Mesenteric fat pad (tissue), 1 donor: ENCODE data around the gene SNAPC3. TPM values are rescaled to one million over a fixed set of nuclear protein-coding genes. Genes with fewer than 3 reads are reported as not detected.
A peak's percentile ranks its signal among the peaks of the same experiment; 100 is the strongest.
"Not testable (repeated sequence)": the region's sequence is repeated elsewhere in the genome, so short reads cannot be mapped to it uniquely, and the experiment has no call there.

Source experiments
- DNase-seq: peaks from one replicate; pipeline ENCODE4 v3.0.0-alpha.2; 2020; ENCODE audit warnings: low spot score
- long read RNA-seq: library from polyadenylated mRNA; unstranded; transcript quantifications from one replicate; pipeline ENCODE4 v2.0.0, GENCODE V29; 2020
- total RNA-seq: library from RNA; stranded (reverse); fragmentation: NEBNext Ultra II Directional; extraction: Animal tissue kit (Norgen Biotek cat#: 25700); gene quantifications from one replicate; pipeline ENCODE4 v1.2.1, GENCODE V29; 2021
- donor health status: DM: yes; HTN: yes; CAD: no.

The SNAPC3 gene
- total RNA-seq, result 18.5 TPM
- long read RNA-seq, full-length matches to known transcripts, result 59 of 76 reads
- long read RNA-seq, partial matches to known transcripts, result 11 of 76 reads
- long read RNA-seq, other reads (novel, unspliced or antisense), result 6 of 76 reads

DNA sequence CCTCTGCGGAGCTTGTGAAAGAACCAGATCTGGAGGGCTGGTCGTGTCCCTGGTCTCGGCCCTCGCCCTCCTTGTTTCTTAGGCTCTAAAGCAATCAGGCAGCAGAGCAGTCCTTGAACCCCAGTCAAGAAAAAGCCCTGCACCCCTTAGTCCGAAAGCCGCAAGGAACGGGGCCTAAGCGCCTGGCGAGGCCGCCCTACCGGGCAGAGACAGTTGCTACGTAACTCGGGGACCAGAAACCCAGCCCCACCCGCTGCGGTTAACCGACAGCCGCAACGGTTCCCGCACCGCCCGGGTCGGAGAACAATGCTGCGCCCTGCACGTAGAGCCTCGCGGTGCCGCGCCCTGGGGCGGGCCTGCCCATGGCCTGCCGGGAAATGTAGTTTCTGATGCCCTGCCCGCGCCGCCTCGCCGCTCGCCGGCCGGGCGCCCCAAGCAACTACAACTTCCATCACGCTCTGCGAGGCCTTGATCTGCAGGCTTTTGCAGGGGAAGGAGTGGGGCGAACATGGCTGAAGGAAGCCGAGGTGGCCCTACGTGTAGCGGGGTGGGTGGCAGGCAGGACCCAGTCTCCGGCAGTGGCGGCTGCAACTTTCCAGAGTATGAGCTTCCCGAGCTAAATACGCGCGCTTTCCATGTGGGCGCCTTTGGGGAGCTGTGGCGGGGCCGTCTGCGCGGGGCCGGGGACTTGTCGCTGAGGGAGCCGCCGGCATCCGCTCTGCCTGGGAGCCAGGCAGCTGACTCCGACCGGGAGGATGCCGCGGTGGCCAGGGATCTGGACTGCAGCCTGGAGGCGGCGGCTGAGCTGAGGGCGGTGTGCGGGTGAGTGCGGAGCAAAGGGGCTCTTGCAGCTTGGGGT lies at the start of gene SNAPC3:
TSS of gene SNAPC3 (plus strand) at position 505 of the 859 bp plus-strand sequence. CDS start at position 509, 4 bp downstream.
- DNase-seq, result peak; percentile 98

DNA sequence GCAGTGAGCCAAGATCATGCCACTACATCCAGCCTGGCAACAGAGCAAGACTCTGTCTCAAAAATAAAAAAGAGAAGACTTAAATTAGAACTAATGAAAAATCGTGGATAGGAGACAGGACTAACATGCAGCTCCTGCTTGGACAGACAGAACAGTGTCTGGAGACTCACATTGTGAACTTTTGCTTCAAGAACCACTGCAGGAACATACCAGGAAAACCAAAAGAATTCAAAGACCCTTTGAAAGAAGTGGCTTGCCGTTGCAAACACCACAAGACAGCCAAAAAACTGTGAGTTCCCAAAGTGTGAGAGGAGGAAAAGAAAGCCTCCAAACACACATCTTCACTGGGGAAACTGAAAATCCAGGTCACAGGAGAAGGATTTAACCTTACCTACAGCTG lies 48.8 kb upstream of the SNAPC3 start:
- DNase-seq, result no peak

DNA sequence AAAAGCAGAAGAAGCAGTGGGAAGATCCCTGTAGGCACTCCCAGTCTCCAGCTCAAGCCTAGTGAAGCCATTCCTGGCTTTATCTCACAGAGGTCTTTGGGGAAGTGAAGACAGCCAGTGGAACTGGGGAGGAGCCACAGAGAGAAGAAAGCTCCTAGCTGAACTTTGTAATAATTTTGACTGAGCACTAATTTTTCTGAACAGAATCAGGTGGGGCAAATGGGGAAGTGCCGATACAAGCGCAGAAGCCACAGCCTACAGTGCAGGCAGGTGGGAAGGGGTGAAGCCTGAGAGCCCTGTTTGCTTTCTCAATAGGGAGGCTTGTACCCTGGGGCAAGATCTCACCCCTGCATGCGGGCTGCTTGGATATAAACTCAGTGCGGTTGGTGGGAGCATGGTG lies 48.4 kb upstream of the SNAPC3 start:
- DNase-seq, result no peak

DNA sequence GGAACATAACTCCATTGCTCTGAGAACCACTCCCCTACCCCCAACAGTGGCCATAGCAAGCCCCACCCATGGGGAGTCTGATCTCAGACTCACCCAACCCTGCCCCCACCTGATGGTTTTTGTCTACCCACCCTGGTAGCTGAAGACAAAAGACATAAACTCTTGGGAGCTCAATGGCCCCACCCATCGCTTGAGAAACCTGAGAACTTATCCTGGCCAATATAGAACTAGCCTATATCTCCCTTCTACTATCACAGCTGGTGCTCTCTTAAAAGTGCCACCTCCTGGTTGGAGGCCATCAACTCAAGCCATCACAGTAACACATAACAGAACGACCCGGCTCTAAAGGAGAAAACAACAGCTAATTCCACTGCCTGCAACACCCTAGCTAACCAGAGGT lies 47.9 kb upstream of the SNAPC3 start:
- no peak for DNase-seq

DNA sequence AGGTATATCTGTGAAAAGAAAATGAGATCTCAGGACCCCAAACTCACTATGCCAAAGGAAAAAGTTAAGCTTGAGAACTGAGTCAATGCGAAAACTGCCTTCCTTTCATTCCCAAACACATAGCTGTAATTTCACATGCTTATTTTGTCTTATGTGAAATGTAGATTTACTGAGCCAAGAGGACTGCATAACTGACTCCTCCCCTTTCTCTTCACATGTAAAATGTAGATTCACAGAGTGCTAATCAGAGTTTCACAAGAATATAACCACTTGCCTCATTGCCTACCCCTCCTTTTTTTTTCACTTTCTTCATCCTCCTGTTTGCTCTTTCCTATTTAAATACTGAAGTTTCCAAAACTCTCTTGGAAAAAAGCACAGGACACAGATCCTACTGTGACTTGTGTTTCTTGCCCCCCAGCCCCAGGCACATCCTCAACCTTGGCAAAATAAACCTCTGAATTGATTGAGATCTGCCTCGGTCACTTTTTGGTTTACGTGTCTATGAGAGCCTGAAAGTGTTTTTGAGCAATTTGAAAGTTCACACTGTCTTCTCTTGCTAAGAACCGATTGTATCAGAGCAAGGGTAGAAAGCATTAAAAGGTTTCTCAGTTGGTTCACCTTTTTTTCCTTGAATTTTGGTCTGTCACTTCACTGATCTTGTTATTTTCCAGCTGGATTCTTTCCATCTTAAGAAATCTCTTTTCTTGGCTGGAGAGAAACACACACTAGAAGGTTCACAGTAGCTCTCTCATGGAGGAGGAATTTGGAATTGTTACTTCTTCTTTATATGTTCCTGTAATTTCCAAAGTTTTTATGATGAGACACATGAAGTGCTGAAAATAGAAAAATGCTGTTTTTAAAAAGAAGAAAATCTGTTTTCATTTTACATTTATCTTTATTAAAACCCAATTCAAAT lies 44.8 kb upstream of the SNAPC3 start:
- no peak for DNase-seq

DNA sequence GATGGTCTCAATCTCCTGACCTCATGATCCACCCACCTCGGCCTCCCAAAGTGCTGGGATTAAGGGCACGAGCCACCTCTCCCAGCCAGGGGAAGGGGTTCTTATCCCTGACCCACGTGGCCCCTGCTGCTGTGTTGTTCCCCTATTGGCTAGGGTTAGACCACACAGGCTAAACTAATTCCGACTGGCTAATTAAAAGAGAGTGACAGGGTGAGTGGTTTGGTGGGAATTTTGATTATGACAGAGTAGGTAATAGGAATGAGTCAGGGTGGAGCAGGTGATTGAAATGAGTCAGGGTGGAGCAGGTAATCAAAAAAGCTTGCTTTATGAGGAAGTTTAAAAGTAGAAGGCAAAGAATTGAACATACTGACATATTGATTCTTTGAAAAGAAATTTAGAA lies 43.4 kb upstream of the SNAPC3 start:
- not testable (repeated sequence) for DNase-seq

DNA sequence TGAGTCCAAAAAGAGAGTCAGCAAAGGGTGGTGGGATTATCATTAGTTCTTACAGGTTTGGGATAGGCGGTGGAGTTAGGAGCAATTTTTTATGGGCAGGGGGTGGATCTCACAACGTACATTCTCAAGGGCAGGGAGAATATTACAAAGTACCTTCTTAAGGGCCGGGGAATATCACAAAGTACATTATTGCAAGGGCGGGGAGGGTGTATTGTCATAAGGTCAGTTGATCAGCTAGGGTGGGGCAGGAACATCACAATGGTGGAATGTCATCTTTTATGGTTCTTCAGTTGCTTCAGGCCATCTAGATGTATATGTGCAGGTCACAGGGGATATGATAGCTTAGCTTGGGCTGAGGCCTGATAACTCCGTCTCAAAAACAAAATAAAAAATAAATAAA lies 42.8 kb upstream of the SNAPC3 start:
- DNase-seq, result not testable (repeated sequence)

DNA sequence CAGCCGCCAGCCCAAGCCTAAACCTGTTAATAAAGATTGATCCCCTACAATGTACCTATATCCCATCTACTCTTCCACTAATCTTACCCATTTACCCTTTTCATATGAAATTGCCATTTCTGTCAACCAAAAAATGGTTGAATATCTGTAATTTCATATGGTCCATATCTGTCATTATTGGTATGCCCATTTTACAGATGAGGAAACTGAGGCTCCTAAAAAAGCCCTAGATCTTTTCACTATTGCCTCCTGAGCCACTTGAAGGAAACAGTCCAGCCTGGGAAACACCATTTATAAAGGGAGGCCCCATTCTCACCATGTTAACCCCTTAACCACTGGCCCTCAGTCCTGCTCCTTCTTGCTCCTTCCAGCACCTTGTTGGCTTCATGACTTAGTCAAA lies 41.2 kb upstream of the SNAPC3 start:
- DNase-seq, result no peak

DNA sequence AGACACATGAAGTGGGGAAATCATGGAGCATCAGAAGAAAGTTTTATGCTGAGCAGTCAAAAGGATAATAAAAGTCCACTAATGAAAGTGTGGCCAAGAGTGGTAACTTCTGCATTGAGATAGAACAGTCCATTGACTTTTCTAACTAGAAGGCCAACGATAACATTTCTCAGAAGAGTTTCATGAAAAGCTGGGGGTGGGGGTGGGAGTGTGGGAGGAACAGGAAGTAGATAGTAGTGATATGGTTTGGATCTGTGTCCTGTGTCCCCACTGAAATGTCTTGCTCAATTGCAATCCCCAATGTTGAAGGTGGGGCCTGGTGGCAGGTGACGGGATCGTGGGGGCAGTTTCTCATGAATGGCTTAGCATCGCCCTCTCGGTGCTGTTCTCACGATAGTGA lies 36.2 kb upstream of the SNAPC3 start:
- DNase-seq, result no peak

DNA sequence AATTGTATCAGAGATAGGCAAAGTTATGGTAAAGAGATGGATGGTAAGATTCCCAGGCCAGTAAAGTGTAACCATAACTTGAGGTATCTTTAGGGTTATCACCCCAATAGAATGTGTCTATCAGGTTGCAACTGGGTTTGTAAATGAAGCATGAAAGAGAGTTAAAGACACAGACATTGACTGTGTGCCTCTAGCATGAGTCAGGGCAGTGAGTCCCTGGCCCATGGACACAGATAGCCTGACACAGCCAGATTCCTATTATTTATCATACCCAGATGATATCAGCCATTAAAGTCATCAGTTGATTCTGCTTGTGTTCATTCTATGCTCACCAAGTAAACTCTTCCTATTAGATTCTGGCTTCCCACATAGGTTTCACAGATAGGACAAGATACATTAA lies 33.5 kb upstream of the SNAPC3 start:
- no peak for DNase-seq

DNA sequence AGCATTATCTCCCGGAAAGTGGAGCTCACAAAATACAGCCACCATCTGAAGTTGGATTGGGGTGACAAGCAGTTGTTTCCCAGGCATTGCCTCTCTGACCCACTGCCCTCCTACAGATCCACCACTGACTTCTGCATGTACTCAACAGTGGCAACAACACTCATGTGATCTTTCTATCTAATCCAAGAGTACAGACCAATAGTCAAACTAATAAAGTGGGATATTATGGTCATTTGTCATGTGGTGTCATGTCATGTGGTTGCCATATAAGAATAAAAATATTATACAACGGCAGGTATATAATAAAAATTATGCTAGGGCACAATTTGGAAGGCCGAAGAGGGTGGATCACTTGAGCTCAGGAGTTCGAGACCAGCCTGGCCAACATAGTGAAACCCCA lies 33.0 kb upstream of the SNAPC3 start:
- no peak for DNase-seq

DNA sequence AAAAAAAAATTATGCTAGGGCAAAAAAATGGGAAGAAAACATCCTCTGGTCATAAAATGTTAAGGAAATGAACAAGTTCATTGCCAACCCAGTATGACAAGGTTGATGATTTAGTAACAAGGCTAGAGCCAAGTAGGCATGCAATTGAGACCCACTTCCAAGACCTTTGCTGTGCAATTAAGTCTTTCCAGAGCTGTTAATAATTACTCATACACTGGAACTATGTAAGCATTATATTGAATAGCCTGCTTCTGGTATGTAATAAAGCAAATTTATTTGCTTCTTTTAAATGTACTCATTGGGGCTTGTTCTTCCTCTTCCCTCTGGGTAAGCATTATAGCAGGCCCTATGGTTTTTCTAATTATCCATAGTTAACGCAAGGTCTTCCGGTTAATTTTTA lies 32.5 kb upstream of the SNAPC3 start:
- no peak for DNase-seq

DNA sequence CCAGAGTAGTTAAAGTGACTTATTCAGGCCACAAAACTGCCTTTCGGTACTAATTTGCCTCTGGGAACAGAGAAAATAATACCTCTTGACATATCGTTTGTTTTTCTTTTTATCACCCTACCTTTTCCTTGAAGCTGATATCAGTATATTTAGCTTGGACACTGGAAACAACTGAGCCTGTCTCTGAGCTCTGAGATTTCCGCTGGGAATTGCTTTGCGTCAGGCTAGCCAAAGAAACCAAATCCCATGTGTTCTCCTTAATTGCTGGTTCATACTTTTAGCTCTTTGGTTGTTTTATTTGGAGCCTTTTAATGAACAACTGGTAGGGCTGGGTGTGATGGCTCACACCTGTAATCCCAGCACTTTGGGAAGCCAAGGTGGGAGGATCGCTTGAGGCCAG lies 30.3 kb upstream of the SNAPC3 start:
- no peak for DNase-seq

DNA sequence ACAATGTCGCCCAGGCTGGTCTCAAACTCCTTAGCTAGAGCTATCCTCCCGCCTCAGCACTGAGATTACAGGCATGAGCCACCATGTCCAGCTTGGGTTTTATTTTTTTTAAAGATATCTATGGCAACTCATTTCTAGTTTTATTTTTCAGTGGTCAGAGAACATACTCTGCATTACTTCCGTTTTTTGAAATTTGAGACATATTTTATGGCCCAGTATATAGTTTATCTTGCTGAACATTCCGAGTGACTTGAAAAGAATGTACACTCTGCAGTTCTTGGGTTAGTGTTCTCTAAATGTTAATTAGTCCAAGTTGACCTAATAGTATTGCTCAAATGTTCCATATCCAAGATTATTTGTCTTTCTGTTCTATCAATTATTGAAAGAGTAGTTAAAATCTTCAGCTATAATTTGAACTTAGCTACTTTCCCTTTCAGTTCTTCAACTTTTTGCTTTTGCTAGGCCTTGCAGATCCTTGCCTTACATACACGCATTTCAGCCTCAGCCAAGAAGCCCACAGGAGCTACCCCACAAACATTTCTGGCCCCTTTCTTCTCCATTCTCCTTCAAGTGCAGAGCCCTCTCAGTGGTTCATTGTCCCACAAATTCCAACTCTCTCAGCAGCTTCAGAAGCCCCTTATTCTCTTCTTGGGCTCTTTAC lies 22.3 kb upstream of the SNAPC3 start:
- DNase-seq, result no peak

DNA sequence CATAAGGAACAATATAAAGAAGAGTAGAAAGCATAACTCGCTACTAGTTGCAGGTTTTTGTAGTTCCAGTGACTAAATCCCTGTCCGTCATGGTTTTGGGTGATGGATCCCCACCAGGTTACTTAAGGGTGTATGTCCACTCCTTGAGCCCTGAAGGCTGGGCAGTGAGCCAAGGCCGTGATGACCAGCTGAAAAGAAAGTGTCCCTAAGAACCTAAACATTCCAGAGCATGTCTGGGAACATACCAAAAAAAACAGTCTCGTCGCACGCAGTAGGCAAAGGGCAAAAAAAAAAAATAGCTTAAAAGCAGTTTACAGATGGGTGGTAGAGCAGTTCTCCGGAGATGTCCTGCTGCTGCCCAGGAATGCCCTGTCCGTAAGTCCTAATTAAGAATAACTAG lies 21.4 kb upstream of the SNAPC3 start:
- DNase-seq, result no peak

DNA sequence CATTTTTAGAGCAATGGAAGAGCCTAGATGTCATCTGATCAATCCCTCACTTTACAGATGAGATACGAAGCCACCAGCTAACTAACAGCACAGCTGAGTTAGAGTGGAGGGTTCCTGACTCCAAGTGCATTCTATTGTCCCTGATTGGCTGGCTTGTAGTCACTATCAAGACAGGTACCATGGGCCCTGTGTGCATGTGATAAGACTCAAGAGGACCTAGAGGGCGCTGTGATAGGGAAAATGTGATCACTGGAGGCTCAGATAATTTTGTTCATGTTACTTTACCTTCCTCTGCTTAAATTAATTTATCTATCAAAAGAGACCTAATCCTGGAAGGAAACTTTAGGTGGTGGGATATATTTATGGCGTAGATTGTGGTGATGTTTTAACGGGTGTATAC lies 19.5 kb upstream of the SNAPC3 start:
- DNase-seq, result no peak

DNA sequence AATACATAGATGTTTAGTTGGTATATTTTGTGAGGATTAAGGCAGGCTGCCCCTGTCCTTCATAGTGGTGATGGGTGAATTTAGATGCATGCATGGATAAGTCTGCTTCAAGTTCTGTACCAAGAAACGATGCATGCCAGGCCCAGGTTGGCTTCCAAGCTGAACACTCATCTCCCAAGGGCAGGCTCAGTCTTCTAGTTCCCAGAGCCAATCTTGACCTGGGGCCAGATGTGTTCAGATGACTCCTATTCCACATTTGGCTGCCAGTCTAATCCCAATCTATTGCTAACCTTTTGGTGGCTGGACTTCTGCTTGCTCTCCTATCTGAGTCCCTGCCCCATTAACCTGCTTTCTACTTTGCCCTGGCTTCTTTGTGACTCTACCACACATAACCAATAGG lies 18.5 kb upstream of the SNAPC3 start:
- no peak for DNase-seq

DNA sequence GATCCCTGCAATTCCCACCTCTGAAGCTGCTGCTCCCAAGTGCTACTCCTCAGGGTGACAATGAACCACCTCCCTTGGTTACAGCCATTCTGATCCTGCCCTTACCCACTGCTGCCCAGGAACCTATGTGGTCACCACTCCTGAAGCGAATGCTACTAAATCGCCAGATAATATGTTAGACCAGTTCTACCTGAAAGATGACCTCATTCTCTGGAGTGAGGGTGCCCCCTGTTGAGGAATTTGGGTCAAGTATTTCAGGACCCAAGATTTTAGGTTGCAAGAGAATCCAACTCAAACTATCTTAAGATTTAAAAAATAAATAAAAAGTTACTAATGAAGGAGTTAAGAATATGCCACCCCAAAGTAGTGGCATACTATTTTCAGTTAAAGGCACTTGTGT lies 5.8 kb upstream of the SNAPC3 start:
- no peak for DNase-seq

DNA sequence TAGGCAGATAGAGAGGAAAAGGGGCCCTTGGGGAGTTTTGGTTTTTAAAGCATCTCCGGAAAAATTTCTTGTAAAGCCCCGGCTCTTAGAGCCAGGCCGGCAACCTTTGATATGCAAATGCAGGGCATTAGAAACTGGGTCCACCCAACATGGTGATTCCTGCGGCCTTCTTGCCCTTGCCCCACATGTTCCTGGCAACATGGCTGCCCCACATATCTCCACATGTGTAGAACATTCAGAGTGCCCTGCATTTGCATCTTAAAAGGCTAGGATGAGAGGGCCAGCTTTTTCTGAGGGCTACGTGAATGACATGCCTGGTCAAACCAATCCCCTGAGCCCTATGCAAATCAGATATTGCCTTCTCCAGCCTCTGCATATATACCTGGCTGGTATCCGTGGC lies 5.0 kb upstream of the SNAPC3 start:
- no peak for DNase-seq

DNA sequence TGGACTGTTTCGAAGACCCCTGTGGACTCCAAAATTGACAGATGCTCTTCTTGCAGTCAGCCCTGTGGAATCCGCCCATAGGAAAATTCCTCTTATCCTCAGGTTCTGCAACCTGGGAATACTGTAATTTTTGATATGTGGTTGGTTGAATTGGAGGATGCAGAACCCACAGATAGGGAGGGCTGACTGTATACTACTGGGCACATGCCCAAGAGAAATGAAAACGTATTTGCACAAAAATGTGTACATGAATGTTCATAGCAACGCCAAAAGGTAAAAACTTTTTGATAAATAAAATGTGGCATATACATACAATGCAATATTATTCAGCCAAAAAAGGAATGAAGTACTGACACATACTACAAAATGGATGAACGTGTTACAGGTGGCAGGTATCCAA lies 1.9 kb upstream of the SNAPC3 start:
- DNase-seq, result no peak

DNA sequence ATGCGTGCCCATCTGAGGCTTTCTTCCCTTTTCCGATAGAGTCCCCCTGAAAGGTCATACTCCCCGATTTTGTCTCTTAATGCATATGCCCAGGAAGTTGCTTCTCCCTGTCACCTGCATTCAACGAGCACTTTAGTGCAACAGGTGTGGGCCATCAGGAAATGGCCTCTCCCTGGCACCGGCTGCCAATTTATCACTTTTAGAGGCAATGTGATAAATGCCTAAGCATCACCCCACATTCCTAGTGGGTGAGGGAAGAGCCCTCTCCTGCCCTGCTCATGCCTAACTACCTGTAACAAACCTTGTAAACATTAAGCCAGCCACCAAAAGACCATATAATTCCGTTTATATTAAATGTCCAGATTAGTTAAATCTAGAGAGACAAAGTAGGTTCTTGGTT lies 1.1 kb upstream of the SNAPC3 start:
- DNase-seq, result no peak

DNA sequence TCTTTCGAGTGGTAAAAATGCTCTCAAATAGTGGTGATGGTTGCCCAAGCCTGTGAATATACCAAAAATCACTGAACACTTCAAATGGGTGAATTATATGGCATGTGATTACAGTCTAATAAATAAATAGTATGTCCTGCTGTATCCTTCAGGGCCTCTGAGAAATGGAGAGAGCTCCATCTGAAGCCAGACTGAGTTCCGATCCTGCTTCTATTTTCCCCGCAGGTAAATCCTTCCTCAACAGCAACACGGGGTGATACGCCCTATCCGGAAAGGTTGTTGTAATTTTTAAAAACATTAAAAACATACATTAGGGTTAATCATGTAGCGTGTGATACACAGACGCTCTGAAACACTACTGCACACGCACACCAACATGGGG lies 695 bp upstream of the SNAPC3 start:
- DNase-seq, result no peak
